GM19455 (cell line): ENCODE results near the gene YTHDC1.
"Not testable (repeated sequence)": the region's sequence is repeated elsewhere in the genome, so short reads cannot be mapped to it uniquely, and the experiment has no call there.

Experiments used
- ATAC-seq: cut with Tn5 transposase; IDR thresholded peaks from one replicate; pipeline ENCODE4 v1.9.1; 2021; ENCODE audit not compliant: unreplicated experiment

Gene YTHDC1

DNA sequence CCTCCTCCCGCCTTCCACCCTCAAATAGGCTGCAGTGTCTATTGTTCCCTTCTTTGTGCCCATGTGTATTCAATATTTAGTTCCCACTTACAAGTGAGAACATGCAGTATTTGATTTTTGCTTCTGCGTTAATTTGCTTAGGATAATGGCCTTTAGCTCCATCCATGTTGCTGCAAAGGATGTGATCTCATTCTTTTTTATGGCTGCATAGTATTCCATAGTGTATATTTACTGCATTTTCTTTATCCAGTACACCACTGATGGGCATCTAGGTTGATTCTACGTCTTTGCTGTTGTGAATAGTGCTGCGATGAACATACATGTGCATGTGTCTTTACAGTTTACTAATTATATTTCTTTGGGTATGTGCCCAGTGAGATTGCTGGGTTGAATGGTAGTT is 52.8 kb downstream of the YTHDC1 start:
- ATAC-seq, result no peak

- no peak for ATAC-seq
These were observed 58.6 kb downstream of the YTHDC1 start for GRCh38 chr4:68291256-68291655.

DNA sequence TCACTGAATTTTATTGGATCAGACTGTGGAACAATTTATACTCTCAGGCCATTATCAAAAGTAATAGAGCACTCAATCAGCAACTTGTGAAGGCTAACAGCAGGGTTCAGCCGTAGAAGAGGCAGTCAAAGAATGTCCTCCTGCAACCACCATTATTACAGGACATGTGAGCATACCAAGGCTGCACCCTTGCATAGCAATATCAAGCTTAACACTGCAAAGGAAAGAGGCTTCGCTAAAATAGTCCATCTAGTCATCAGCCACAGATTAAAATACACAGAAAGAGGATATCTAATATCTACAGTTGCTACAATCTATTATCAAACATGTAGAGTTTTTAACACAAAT is 61.5 kb downstream of the YTHDC1 start:
- no peak for ATAC-seq

GRCh38 chr4:68287704-68288392 is 62.0 kb downstream of the YTHDC1 start:
- ATAC-seq, result no peak

GRCh38 chr4:68283714-68284113 is 66.2 kb downstream of the YTHDC1 start:
- ATAC-seq, result no peak

GRCh38 chr4:68283095-68283494 is 66.8 kb downstream of the YTHDC1 start:
- no peak for ATAC-seq

GRCh38 chr4:68281796-68282740 is 67.8 kb downstream of the YTHDC1 start:
- not testable (repeated sequence) for ATAC-seq

DNA sequence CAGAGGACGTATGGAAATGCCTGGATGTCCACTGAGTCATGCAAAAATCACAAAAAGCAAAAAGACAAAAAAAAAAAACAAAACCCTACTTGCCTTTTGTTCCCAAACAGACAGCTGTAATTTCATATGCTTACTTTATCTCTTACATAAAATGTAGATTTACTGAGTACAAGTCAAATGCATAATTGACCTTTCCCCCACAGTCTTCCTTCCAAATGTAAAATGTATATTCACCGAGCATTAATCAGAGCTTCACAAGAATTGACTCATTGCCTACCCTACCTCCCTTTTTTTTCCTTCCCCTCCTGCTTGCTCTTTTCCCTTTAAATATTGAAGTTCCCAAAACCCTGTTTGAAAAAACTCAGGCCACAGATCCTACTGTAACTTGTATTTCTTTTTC is 71.9 kb downstream of the YTHDC1 start:
- ATAC-seq, result no peak

GRCh38 chr4:68277627-68278026 is 72.3 kb downstream of the YTHDC1 start:
- ATAC-seq, result no peak

GRCh38 chr4:68272860-68273259 is 77.0 kb downstream of the YTHDC1 start:
- no peak for ATAC-seq

DNA sequence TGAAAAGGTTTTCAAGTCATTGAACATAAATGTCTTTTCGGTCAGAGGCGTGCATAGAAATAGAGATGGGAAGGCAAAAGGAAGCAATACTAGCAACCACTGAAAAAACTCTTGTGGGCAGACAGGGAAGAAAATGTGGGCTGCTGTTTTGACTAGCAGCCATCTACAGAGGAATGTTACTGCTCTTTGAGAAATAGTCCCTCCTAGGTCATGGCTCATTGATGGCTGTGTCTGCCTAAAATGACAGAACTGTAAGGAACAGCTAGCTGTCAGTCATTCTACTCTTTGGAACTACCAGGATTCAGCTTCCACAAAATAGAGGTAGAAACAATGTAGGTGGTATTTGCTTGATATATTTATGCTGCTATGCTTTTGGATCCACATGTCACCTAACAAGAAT is 77.5 kb downstream of the YTHDC1 start:
- ATAC-seq, result peak; percentile 29

DNA sequence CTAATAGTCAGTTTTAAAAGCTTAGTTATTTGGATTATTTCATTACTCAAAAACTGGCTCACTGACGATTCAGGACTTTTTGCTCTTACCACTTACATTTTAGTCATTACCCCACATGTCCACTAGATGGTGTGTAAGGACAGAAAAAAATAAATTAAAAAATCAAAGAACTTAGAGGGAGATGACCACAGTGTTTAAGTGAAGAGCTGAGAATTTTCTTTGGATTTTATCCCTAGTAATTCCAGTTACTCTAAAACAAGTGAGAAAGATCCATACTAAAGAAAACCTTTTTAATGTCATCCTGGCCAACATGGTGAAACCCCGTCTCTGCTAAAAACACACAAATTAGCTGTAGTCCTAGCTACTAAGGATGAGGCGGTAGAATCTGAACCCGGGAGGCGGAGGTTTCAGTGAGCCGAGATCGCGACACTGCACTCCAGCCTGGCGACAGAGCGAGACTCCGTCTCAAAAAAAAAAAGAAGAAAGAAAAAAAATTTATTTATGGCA is 78.0 kb downstream of the YTHDC1 start:
- ATAC-seq, result peak; percentile 87

DNA sequence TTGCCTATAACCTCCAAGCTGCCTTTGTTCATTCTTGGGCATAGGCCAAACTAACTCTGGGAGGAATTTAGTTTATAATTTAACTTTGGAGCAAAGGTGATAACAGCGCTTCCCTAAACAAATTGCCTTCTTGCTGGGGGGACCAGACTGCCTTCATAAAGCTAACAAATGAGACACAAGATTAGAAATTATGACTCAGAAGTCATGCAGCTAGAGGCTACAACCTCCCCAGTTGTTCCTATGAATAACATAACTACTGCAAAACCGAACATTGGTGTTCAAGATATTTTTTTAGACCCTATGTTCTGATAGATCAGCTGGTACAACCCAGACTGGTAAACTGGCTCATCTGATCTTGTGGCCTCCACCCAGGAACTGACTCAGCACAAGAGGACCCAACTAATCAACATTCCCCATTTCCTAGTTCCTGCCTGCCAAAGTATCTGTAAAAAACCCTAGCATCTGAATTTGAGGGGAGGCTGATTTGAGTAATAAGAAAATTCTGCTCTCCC is 82.4 kb downstream of the YTHDC1 start:
- no peak for ATAC-seq

DNA sequence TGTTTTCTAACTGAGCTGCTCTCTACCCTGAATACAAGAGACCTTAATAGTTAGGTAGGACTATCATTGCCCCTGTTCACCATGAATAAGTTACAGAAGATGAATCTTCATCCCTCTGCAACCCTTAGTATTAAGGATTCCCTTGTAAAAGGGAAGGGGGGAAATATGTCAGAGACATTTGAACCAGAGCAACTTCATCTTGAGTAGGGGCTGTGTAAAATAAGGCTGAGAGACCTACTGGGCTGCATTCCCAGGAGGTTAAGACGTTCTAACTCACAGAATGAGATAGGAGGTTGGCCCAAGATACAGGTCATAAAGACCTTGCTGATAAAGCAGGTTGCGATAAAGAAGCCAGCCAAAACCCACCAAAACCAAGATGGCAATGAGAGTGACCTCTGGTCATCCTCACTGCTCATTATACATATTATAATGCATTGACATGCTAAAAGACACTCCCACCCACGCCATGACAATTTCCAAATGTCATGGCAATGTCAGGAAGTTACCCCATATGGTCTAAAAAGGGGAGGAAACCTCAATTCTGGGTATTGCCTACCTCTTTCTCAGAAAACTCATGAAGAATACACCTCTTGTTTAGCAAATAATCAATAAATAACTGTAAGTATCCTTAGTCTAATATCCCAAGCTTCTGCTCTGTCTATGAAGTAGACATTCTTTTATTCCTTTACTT is 84.9 kb downstream of the YTHDC1 start:
- ATAC-seq, result no peak
